ENCODE measurements around the gene PIK3R5.
"Not testable (repeated sequence)": the region's sequence is repeated elsewhere in the genome, so short reads cannot be mapped to it uniquely, and the experiment has no call there.

Gene PIK3R5

GRCh38 chr17:8887301-8887700 is 78.2 kb downstream of the PIK3R5 start:
- no peak overlapping the region for H3K27ac ChIP-seq (ENCODE audit: low read depth, low read length)
- no peak overlapping the region for H3K4me2 ChIP-seq (ENCODE audit: low read length)
- no peaks in the 10 kb centered on the region for H3K36me3 ChIP-seq (ENCODE audit: control insufficient read depth, low read length)
- no peaks in the 10 kb centered on the region for H4K20me1 ChIP-seq (ENCODE audit: control insufficient read depth, insufficient read depth, low read depth, low read length)
- no peak overlapping the region for H3K4me3 ChIP-seq (ENCODE audit: low read length)
- peaks cover 4% of the 10 kb centered on the region; the same call in 1 of the 2 replicates for H3K27me3 ChIP-seq (ENCODE audit: control insufficient read depth, low read length)
- H3F3A ChIP-seq (ENCODE audit: control insufficient read depth, insufficient read depth), result no peaks in the 10 kb centered on the region
- TF ChIP-seq, protein P1, sequence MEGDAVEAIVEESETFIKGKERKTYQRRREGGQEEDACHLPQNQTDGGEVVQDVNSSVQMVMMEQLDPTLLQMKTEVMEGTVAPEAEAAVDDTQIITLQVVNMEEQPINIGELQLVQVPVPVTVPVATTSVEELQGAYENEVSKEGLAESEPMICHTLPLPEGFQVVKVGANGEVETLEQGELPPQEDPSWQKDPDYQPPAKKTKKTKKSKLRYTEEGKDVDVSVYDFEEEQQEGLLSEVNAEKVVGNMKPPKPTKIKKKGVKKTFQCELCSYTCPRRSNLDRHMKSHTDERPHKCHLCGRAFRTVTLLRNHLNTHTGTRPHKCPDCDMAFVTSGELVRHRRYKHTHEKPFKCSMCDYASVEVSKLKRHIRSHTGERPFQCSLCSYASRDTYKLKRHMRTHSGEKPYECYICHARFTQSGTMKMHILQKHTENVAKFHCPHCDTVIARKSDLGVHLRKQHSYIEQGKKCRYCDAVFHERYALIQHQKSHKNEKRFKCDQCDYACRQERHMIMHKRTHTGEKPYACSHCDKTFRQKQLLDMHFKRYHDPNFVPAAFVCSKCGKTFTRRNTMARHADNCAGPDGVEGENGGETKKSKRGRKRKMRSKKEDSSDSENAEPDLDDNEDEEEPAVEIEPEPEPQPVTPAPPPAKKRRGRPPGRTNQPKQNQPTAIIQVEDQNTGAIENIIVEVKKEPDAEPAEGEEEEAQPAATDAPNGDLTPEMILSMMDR (IDR thresholded peaks at IDR 0.05; ENCODE audit: low read depth, low read length, poor library complexity, severe bottlenecking), result no peak
- TF ChIP-seq EZH2phosphoT487 (IDR thresholded peaks at IDR 0.05; ENCODE audit: borderline replicate concordance, low read length), result no peak
- H3K79me2 ChIP-seq (ENCODE audit: control insufficient read depth, low read length), result no peaks in the 10 kb centered on the region
- H3K9me2 ChIP-seq (replicated peaks; ENCODE audit: control insufficient read depth, low read length), result no peaks in the 10 kb centered on the region
- H3K9me3 ChIP-seq (ENCODE audit: control insufficient read depth, insufficient read depth, low read length), result no peaks in the 10 kb centered on the region
- no peaks in the 10 kb centered on the region for H3K4me1 ChIP-seq (ENCODE audit: control insufficient read depth, low read length)

DNA sequence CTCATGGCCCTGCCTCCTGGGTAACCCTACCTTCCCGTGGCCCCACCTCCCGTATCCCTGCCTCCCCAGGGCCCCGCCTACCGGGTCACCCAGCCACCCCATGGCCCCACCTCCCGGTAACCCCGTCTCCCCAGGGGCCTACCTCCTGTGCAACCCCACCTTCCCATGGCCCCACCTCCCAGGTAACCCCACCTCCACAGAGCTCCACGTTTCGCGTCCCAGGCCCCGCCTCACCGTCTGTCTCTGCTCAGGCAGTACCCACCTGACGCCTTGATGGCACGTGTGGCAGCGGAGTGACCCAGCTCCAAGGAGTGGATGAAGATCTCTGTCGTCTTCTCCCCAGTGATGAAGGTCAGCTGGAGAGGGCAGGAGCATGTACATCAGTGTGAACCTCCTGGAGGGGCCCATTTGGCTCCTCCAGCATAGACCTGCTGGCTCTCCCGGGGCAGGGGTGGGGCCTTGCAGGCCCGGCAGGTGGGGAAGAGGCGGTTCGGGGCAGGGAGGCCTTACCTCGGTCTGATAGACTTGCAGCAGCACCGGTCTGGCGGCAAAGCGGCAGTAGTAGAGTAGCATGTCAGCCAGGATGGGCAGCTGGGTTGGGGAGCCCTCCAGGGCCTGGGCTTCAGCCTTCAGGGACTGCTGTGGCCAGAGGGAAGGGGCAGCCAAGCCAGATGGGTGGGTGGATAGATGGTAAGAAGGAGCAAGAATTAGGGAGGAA is 79.4 kb downstream of the PIK3R5 start:
- Histone ChIP-seq H3K4me1 (ENCODE audit: control insufficient read depth, low read length) (no peaks in the 10 kb centered on the region), H3K4me3 (ENCODE audit: low read length) (no peak overlapping the region), H3K27ac (ENCODE audit: low read depth, low read length) (no peak overlapping the region), H3K79me2 (ENCODE audit: control insufficient read depth, low read length) (no peaks in the 10 kb centered on the region), H3K27me3 (ENCODE audit: control insufficient read depth, low read length) (no peaks in the 10 kb centered on the region), H3F3A (ENCODE audit: control insufficient read depth, insufficient read depth) (no peaks in the 10 kb centered on the region), H3K9me2 (replicated peaks; ENCODE audit: control insufficient read depth, low read length) (no peaks in the 10 kb centered on the region), H3K4me2 (ENCODE audit: low read length) (no peak overlapping the region), H4K20me1 (ENCODE audit: control insufficient read depth, insufficient read depth, low read depth, low read length) (no peaks in the 10 kb centered on the region), H3K36me3 (ENCODE audit: control insufficient read depth, low read length) (no peaks in the 10 kb centered on the region), H3K9me3 (ENCODE audit: control insufficient read depth, insufficient read depth, low read length) (no peaks in the 10 kb centered on the region)
- TF ChIP-seq, protein P1 (IDR thresholded peaks at IDR 0.05; ENCODE audit: low read depth, low read length, poor library complexity, severe bottlenecking), result no peak
- no peak for TF ChIP-seq EZH2phosphoT487 (IDR thresholded peaks at IDR 0.05; ENCODE audit: borderline replicate concordance, low read length)

- H3K27me3 ChIP-seq (ENCODE audit: control insufficient read depth, low read length); H3K4me3 ChIP-seq (ENCODE audit: low read length); H3F3A ChIP-seq (ENCODE audit: control insufficient read depth, insufficient read depth); H3K9me3 ChIP-seq (ENCODE audit: control insufficient read depth, insufficient read depth, low read length); H4K20me1 ChIP-seq (ENCODE audit: control insufficient read depth, insufficient read depth, low read depth, low read length); H3K27ac ChIP-seq (ENCODE audit: low read depth, low read length); H3K36me3 ChIP-seq (ENCODE audit: control insufficient read depth, low read length); H3K4me2 ChIP-seq (ENCODE audit: low read length); H3K4me1 ChIP-seq (ENCODE audit: control insufficient read depth, low read length); H3K9me2 ChIP-seq (replicated peaks; ENCODE audit: control insufficient read depth, low read length); H3K79me2 ChIP-seq (ENCODE audit: control insufficient read depth, low read length): not testable (repeated sequence)
Measured at GRCh38 chr17:8885163-8885966, 80.1 kb downstream of the PIK3R5 start.

All from DOHH2 (cell line).